ENCODE data around the gene ATP11A. TPM values are rescaled to one million over a fixed set of nuclear protein-coding genes. Genes with fewer than 3 reads are reported as not detected.
A peak's percentile ranks its signal among the peaks of the same experiment; 100 is the strongest.

Gene ATP11A
- total and polyA plus RNA-seq, 9 of the 15 experiments (the other 6 are each of a cell fraction or from before 2014, with no cell fraction given) = 0.38 to 34.2 (median 4.2) TPM

- Histone ChIP-seq H3K36me3 (ENCODE audit: control insufficient read depth, insufficient read depth, low read length) (peaks cover 3% of the 10 kb centered on the region; the same call in 1 of the 3 replicates), H3K79me2 (ENCODE audit: control insufficient read depth, insufficient read depth, low read length) (no peaks in the 10 kb centered on the region), H2AFZ (ENCODE audit: low read depth, low read length) (no peak overlapping the region), H3K27ac (ENCODE audit: extremely low read depth, low read depth, low read length) (no peak overlapping the region), H3K4me1 (replicated peaks in 1 of 2; ENCODE audit: control insufficient read depth in 2 of 2, insufficient read depth in 2 of 2, low read length in 2 of 2) (peaks cover 0 to 32% of the 10 kb centered on the region in 2 experiments; a peak in 2 of 5 replicates), H3K4me3 (no peak overlapping the region), H3K27me3 (ENCODE audit: control insufficient read depth in 2 of 2, insufficient read depth in 2 of 2, low read length in 2 of 2) (peaks cover 27 to 56% of the 10 kb centered on the region in 2 experiments), H3K9me1 (ENCODE audit: control insufficient read depth, insufficient read depth, low read length) (no peaks in the 10 kb centered on the region), H3K9me3 (replicated peaks; ENCODE audit: control insufficient read depth, insufficient read depth, low read depth, low read length) (no peaks in the 10 kb centered on the region), H4K20me1 (replicated peaks; ENCODE audit: control insufficient read depth, insufficient read depth, low read length) (peaks cover 11% of the 10 kb centered on the region), H3K4me2 (ENCODE audit: insufficient read depth, low read length) (no peak overlapping the region), H3K9ac (ENCODE audit: insufficient read depth in 1 of 2, low read depth in 2 of 2, low read length in 2 of 2) (no peak overlapping the region)
- DNase-seq (ENCODE audit: extremely low read depth in 1 of 4, low spot score in 3 of 4) (peak in 1 of 4 experiments; percentile 14), FAIRE-seq (no peak), ATAC-seq (no peak)
- ChIA-PET CTCF (ENCODE audit: low intra/inter-chr PET ratio) (no interaction called here), POLR2A (interaction anchor here (0.5 kb wide), 1 partner anchor 27 kb away, joined by 3 read pairs; no protein-coding TSS in a partner anchor)
- no TSS peak for BruUV-seq (replicated peaks)
- intact Hi-C loops (cut with micrococcal nuclease) (no loop called here), in situ Hi-C loops (cut with MboI) (no loop called here)
- 17% methylated on average over 26 of the region's 34 CpGs for WGBS (ENCODE audit: insufficient coverage, low coverage, missing lambda C conversion rate)
- TF ChIP-seq USF1 (CRISPR knock-in tag; IDR thresholded peaks at IDR 0.05) = peak; percentile 37; the same call in 1 of the 2 replicates
- peak; percentile 55 for TF ChIP-seq POLR2G (IDR thresholded peaks at IDR 0.05; ENCODE audit: low read depth, low read length)
- no peak for TF ChIP-seq HDAC8 (tag; IDR thresholded peaks at IDR 0.05)
- no peak for TF ChIP-seq ARID3B (CRISPR knock-in tag; IDR thresholded peaks at IDR 0.05; ENCODE audit: borderline replicate concordance)
These were observed 198.6 kb downstream of the ATP11A start for GRCh38 chr13:112888238-112889111.
